Bronchial epithelial cell (primary cell): ENCODE data around the gene ESPN. TPM values are rescaled to one million over a fixed set of nuclear protein-coding genes. Genes with fewer than 3 reads are reported as not detected.
"Not testable (repeated sequence)": the region's sequence is repeated elsewhere in the genome, so short reads cannot be mapped to it uniquely, and the experiment has no call there.

ENCODE experiments used
- DNase-seq: peaks from one replicate; pipeline ENCODE4 v3.0.0-alpha.2; 2010; ENCODE audit warnings: low read depth
- FAIRE-seq: peaks from 2 replicates; lab custom pipeline; 2011; peaks lifted over from hg19 to GRCh38; lab: Jason Lieb, UNC
- H3K27me3 ChIP-seq: 2 replicates; pipeline ENCODE4 v1.5.1; 2011; ENCODE audit warnings: low read length; ENCODE audit not compliant: control insufficient read depth, insufficient read depth
- H3K36me3 ChIP-seq: 2 replicates; pipeline ENCODE4 v1.5.1; 2011; ENCODE audit warnings: low read length; ENCODE audit not compliant: control insufficient read depth, insufficient read depth
- H3K4me3 ChIP-seq: 2 replicates; pipeline ENCODE4 v1.5.1; 2011; ENCODE audit warnings: mild to moderate bottlenecking, low read depth, low read length, control low read depth
- CTCF ChIP-seq: IDR thresholded peaks from 2 replicates; pipeline ENCODE4 v1.5.1; 2011; ENCODE audit warnings: mild to moderate bottlenecking, moderate library complexity, low read length, control low read depth, inconsistent platforms; ENCODE audit not compliant: insufficient read depth, severe bottlenecking
- total RNA-seq: library from RNA; depleted of rRNA; stranded (reverse); fragments of >200 nt; gene quantifications from 2 replicates; pipeline ENCODE4 v1.2.1, GENCODE V29; 2014

The ESPN gene
- total RNA-seq, 1 donor from 2014 or later = 4.5 TPM

DNA sequence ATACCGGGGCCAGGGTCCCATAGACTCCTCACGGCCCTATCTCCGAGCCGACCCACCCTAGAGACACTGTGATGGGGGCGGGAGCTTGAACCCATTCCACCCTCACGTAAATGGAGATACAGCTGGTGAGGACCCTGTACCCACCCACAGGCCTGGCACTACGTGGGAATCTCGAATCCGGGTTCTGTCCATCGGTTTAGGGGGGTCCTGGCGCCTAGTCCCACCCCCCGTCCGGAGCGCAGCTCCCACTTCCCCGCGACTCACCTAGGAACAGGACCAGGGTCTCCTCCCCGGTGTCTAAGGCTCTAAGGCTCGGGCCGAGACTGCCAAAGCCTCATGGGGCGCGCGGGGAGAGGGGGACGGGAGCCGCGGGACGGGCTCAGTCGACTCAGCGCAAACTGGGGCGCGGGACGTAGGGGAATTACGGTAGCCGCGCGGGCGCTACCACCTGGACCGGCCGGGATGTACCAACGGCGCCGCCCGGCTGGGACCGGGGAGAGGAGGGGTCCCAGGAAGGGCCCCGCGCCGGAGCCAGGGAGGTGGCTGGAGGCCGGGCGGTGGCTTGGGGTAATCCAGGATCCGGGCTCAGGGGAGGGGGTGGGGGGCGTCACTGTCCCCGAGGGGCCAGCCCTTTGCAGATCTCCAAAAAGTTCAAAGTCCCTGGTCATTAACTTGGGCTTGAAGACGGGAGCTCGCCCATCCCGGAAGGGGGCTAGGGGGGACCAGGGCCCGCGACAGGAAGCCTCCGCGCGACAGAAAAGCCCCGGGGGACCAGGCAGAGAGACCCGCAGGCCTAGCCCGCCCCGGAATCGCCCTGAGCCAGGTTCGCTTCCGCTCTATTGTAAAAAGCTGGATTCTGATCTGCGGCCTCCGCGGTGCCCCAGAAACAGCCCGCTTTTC lies 65.9 kb downstream of the ESPN start:
- FAIRE-seq (no peak), DNase-seq (peak; percentile 49)
- no peak for TF ChIP-seq CTCF

DNA sequence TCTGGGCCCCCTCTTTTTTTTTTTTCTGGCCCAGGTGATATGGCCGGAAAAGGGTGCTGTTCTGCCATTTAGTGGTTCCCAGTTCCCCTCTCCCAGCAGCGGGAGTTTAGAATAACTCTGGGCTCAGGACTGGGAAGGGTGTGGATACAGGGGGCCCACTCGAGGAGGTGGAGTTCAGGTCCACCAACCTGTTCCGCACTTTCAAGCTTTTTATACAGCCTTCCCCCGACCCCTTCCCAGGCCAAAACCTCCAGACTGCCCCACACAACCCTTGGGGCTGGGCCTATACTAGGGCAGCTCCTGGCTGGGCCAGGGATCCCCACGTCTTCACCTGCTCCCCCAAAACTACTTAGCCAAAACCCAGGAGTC lies 66.5 kb downstream of the ESPN start:
- FAIRE-seq = no peak

More for the DNA sequence above, 65.9 kb downstream of the ESPN start:
- Histone ChIP-seq H3K36me3 (peaks cover 6% of the 10 kb centered on the region), H3K4me3 (peak overlapping the region; percentile 98), H3K27me3 (no peaks in the 10 kb centered on the region)

GRCh38 chr1:6491480-6491962 lies 66.9 kb downstream of the ESPN start, which contains the start of gene PLEKHG5:
Gene PLEKHG5 (minus strand): TSS chr1:6491667. CDS start chr1:6477571, 14,096 bp downstream.
- H3K36me3 ChIP-seq = peaks cover 6% of the 10 kb centered on the region
- H3K27me3 ChIP-seq = no peaks in the 10 kb centered on the region
- no peak for TF ChIP-seq CTCF
- peak; percentile 50 for FAIRE-seq
- peak; percentile 98 for DNase-seq
- peak within 1 kb of the TSS; percentile 98 for H3K4me3 ChIP-seq

More for the DNA sequence above, 66.5 kb downstream of the ESPN start:
- no peaks in the 10 kb centered on the region for H3K27me3 ChIP-seq
- TF ChIP-seq CTCF = no peak
- H3K36me3 ChIP-seq = peaks cover 6% of the 10 kb centered on the region
- no peak for DNase-seq
- peak overlapping the region; percentile 98 for H3K4me3 ChIP-seq

- DNase-seq = no peak
- Histone ChIP-seq H3K4me3 (no peak overlapping the region), H3K36me3 (peaks cover 6% of the 10 kb centered on the region), H3K27me3 (no peaks in the 10 kb centered on the region)
- FAIRE-seq = no peak
- TF ChIP-seq CTCF = no peak
Measured at GRCh38 chr1:6491966-6492365, 67.4 kb downstream of the ESPN start.

DNA sequence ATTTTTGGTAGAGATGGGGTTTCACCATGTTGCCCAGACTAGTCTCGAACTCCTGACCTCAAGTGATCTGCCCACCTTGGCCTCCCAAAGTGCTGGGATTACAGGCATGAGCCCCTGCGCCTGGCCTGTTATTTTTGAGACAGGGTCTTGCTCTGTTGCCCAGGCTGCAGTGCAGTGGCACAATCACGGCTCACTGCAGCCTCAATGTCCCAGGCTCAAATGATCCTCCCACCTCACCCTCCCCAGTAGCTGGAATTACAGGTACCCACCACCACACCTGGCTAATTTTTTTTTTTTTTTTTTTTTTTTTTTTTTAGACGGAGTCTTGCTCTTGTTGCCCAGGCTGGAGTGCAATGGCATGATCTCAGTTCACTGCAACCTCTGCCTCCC lies 69.3 kb downstream of the ESPN start:
- not testable (repeated sequence) for FAIRE-seq, DNase-seq, H3K27me3 ChIP-seq, H3K36me3 ChIP-seq, H3K4me3 ChIP-seq

GRCh38 chr1:6494627-6495026 lies 70.1 kb downstream of the ESPN start:
- no peak for TF ChIP-seq CTCF
- FAIRE-seq (no peak), DNase-seq (no peak)
- Histone ChIP-seq H3K4me3 (no peak overlapping the region), H3K27me3 (no peaks in the 10 kb centered on the region), H3K36me3 (no peaks in the 10 kb centered on the region)
